GM12878 (cell line): ENCODE measurements around the gene SLMAP. TPM values are rescaled to one million over a fixed set of nuclear protein-coding genes. Genes with fewer than 3 reads are reported as not detected.

Experiments
- ATAC-seq: fragments of 200-7000 bp; cut with Tn5 transposase; 3 replicates; pipeline ENCODE4 v1.9.1; 2020; ENCODE audit warnings: mild to moderate bottlenecking, moderate library complexity
- BruUV-seq: library from RNA; stranded (reverse); fragments of 400-500 nt; replicated peaks from 2 replicates; lab custom pipeline; 2021; lab: Mats Ljungman, UMichigan
- CTCF ChIA-PET: fragments of 300-600 bp; sonication (Branson Sonifier 250); formaldehyde crosslinking; extraction: SDS; loops from one replicate; lab custom pipeline; 2021; ENCODE audit warnings: inconsistent platforms; lab: Yijun Ruan, JAX
- POLR2A ChIA-PET: fragments of 350-600 bp; formaldehyde crosslinking; extraction: SDS; loops from one replicate; lab custom pipeline; 2021; ENCODE audit warnings: inconsistent platforms; lab: Charles Lee
- RAD21 ChIA-PET: fragments of 300-600 bp; sonication (Branson Sonifier 250); formaldehyde crosslinking; loops from one replicate; lab custom pipeline; 2023; ENCODE audit warnings: antibody characterized with exemption; ENCODE audit not compliant: unreplicated experiment; lab: Charles Lee
- SMC1A ChIA-PET: fragments of 300-600 bp; sonication (Branson Sonifier 250); formaldehyde crosslinking; loops from one replicate; lab custom pipeline; 2023; ENCODE audit not compliant: unreplicated experiment, uncharacterized antibody; lab: Charles Lee
- DNase-seq: peaks from one replicate; pipeline ENCODE4 v3.0.0-alpha.2; 2011; ENCODE audit warnings: low read depth, low spot score
- FAIRE-seq: peaks from 3 replicates; lab custom pipeline; 2011; peaks lifted over from hg19 to GRCh38; lab: Jason Lieb, UNC
- H2AFZ ChIP-seq: 2 replicates; pipeline ENCODE4 v1.6.0; 2011; ENCODE audit warnings: low read depth, low read length, control low read depth; ENCODE audit not compliant: control insufficient read depth
- H3K27ac ChIP-seq: 2 replicates; pipeline ENCODE4 v1.5.1; 2011; ENCODE audit warnings: control low read depth; ENCODE audit not compliant: control insufficient read depth, insufficient read depth
- H3K27me3 ChIP-seq, 2 experiments: replicated peaks in 1 of 2; 2 replicates each; pipeline versions ENCODE4 v1.6.0 to v1.6.1; 2011; ENCODE audit warnings: low read length in 1 of 2; ENCODE audit not compliant: control insufficient read depth in 2 of 2, insufficient read depth in 2 of 2
- H3K36me3 ChIP-seq, 2 experiments: 2 replicates each; pipeline ENCODE4 v1.5.1; 2011; ENCODE audit warnings: low read length in 1 of 2; ENCODE audit not compliant: control insufficient read depth in 2 of 2, insufficient read depth in 2 of 2
- H3K4me1 ChIP-seq: 2 replicates; pipeline ENCODE4 v1.6.1; 2011; ENCODE audit warnings: mild to moderate bottlenecking, low read length, moderate library complexity, mixed read lengths; ENCODE audit not compliant: control insufficient read depth, insufficient read depth
- H3K4me2 ChIP-seq: 2 replicates; pipeline ENCODE4 v1.6.0; 2011; ENCODE audit warnings: control low read depth; ENCODE audit not compliant: control insufficient read depth, insufficient read depth
- H3K4me3 ChIP-seq: fragments of 200-600 bp; sonication (generic); 2 replicates; pipeline ENCODE4 v1.5.1; 2016
- H3K79me2 ChIP-seq: 2 replicates; pipeline ENCODE4 v1.6.0; 2011; ENCODE audit warnings: low read length; ENCODE audit not compliant: control insufficient read depth, insufficient read depth
- H3K9ac ChIP-seq: 2 replicates; pipeline ENCODE4 v1.8.0; 2011; ENCODE audit warnings: low read length, control low read depth, mixed read lengths; ENCODE audit not compliant: control insufficient read depth, insufficient read depth
- H3K9me3 ChIP-seq: replicated peaks from 3 replicates; pipeline ENCODE4 v1.5.1; 2011; ENCODE audit warnings: mild to moderate bottlenecking, low read length; ENCODE audit not compliant: control insufficient read depth, insufficient read depth
- H4K20me1 ChIP-seq: 2 replicates; pipeline ENCODE4 v1.6.0; 2011; ENCODE audit not compliant: control insufficient read depth, insufficient read depth
- DPF2 ChIP-seq: fragments of 450-650 bp; IDR thresholded peaks from 2 replicates; pipeline ENCODE4 v1.6.1; 2017; ENCODE audit warnings: mild to moderate bottlenecking
- IKZF2 ChIP-seq, 2 experiments: fragments of 450-650 bp; IDR thresholded peaks; 2 replicates each; pipeline ENCODE4 v1.6.1; 2017; ENCODE audit warnings: mild to moderate bottlenecking in 2 of 2, moderate library complexity in 2 of 2
- JUNB ChIP-seq: IDR thresholded peaks from 2 replicates; pipeline ENCODE4 v1.6.1; 2016; ENCODE audit warnings: antibody characterized with exemption, mild to moderate bottlenecking
- KDM1A ChIP-seq: fragments of 200-600 bp; sonication (generic); IDR thresholded peaks from 2 replicates; pipeline ENCODE4 v1.6.1; 2016; ENCODE audit warnings: borderline replicate concordance
- NBN ChIP-seq: fragments of 450-650 bp; IDR thresholded peaks from 2 replicates; pipeline ENCODE4 v1.6.1; 2016
- POLR2A ChIP-seq: IDR thresholded peaks from 2 replicates; pipeline ENCODE4 v1.6.1; 2011; ENCODE audit warnings: low read depth, mild to moderate bottlenecking, low read length
- SP1 ChIP-seq: IDR thresholded peaks from one replicate; pipeline ENCODE4 v1.6.1; 2011; ENCODE audit warnings: low read depth, low read length
- SUPT20H ChIP-seq: IDR thresholded peaks from 2 replicates; pipeline ENCODE4 v1.6.1; 2011; ENCODE audit warnings: low read depth, mild to moderate bottlenecking, low read length, moderate library complexity, borderline replicate concordance; ENCODE audit not compliant: control insufficient read depth
- SUZ12 ChIP-seq: fragments of 200-600 bp; sonication (generic); IDR thresholded peaks from one replicate; pipeline ENCODE4 v1.6.1; 2018; ENCODE audit warnings: antibody characterized with exemption, mild to moderate bottlenecking; ENCODE audit not compliant: unreplicated experiment
- ZNF274 ChIP-seq: IDR thresholded peaks from one replicate; pipeline ENCODE4 v1.8.0; 2011; ENCODE audit not compliant: insufficient read length, insufficient read depth
- WGBS: methylation state at CpG from one replicate; pipeline ENCODE4 v1.1.6; 2016; ENCODE audit warnings: low lambda C conversion rate; ENCODE audit not compliant: insufficient replicate concordance, insufficient coverage; ENCODE audit errors: missing lambda C conversion rate; 5-methylcytosine and 5-hydroxymethylcytosine counted together
- in situ Hi-C: fragments of 300-500 bp; cut with MboI; formaldehyde crosslinking; loops from 9 replicates; pipeline ENCODE4 v1.14.3; 2018; ENCODE audit warnings: mixed read lengths
- intact Hi-C: fragments of 100-400 bp; cut with micrococcal nuclease; formaldehyde crosslinking; loops from one replicate; pipeline ENCODE4 v1.14.2; 2022; ENCODE audit not compliant: unreplicated experiment
- polyA plus RNA-seq, 11 experiments: library from polyadenylated mRNA; depleted of rRNA in 4 of 11; unstranded in 6 of 11; stranded (reverse) in 5 of 11; fragments of >200 nt; fragmentation: Nextera tagmentation in 4 of 11; fragmentation: Illumina TruSeq in 1 of 11; extraction: Ambion mirVana in 4 of 11; extraction: Trizol in 1 of 11; gene quantifications; 1 replicate in 1 of 11; 2 replicates in 10 of 11; pipeline versions ENCODE4 v1.2.1 to v1.2.3, GENCODE V29; 2011 to 2016; ENCODE audit warnings: inconsistent platforms in 2 of 11, missing spikeins in 2 of 11, low read depth in 1 of 11
- total RNA-seq, 4 experiments: library from RNA; depleted of rRNA in 3 of 4; stranded (reverse); fragments of >200 nt in 3 of 4; fragmentation: Illumina TruSeq in 1 of 4; extraction: Trizol in 1 of 4; gene quantifications; 2 replicates each; pipeline versions ENCODE4 v1.2.1 to v1.2.3, GENCODE V29; 2013 to 2021
- TF ChIP-seq, protein P1 (sequence below): IDR thresholded peaks from 2 replicates; pipeline ENCODE4 v1.6.1; 2011; ENCODE audit warnings: low read depth, low read length, improper control_type of control experiment, borderline replicate concordance
- TF ChIP-seq, protein P2 (sequence below): IDR thresholded peaks from 2 replicates; pipeline ENCODE4 v1.6.1; 2012; ENCODE audit warnings: low read depth, low read length, improper control_type of control experiment

The SLMAP gene
- total and polyA plus RNA-seq, 10 of the 15 experiments (the other 5 are each of a cell fraction or from before 2014, with no cell fraction given), result 8.3 to 43.8 (median 26.4) TPM

DNA sequence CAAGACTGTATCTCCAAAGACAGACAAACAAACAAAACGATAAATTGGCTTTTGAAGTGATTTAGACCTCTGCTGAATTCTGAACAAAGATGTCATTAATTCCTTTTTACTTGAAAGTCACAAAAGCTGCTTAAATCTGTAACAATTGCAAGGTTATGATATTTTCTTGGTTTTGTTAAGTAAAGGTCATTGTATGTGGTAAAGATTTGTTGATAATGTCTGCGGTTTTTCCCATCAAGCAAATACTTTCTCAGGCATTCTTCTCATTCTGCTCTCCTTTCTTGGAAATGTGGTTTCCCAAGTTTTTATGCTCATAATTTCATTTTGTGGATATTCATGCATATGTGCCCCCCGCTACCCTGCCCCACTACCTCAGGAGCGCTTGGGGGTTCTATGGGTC, 116.5 kb downstream of the SLMAP start:
- in situ Hi-C loops (no loop called here), intact Hi-C loops (no loop called here)
- Histone ChIP-seq H3K36me3 (no peaks in the 10 kb centered on the region; a peak in 1 of 4 replicates), H3K27me3 (no peaks in the 10 kb centered on the region), H3K9ac (no peak overlapping the region), H3K4me1 (no peaks in the 10 kb centered on the region), H3K27ac (no peak overlapping the region)
- CTCF ChIA-PET, result no interaction called here
- DNase-seq (no peak), ATAC-seq (no peak)
- BruUV-seq, result no TSS peak
- TF ChIP-seq POLR2A, result no peak
- TF ChIP-seq, protein P1, sequence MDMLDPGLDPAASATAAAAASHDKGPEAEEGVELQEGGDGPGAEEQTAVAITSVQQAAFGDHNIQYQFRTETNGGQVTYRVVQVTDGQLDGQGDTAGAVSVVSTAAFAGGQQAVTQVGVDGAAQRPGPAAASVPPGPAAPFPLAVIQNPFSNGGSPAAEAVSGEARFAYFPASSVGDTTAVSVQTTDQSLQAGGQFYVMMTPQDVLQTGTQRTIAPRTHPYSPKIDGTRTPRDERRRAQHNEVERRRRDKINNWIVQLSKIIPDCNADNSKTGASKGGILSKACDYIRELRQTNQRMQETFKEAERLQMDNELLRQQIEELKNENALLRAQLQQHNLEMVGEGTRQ, result no peak
- no peak for TF ChIP-seq KDM1A
- TF ChIP-seq, protein P2, sequence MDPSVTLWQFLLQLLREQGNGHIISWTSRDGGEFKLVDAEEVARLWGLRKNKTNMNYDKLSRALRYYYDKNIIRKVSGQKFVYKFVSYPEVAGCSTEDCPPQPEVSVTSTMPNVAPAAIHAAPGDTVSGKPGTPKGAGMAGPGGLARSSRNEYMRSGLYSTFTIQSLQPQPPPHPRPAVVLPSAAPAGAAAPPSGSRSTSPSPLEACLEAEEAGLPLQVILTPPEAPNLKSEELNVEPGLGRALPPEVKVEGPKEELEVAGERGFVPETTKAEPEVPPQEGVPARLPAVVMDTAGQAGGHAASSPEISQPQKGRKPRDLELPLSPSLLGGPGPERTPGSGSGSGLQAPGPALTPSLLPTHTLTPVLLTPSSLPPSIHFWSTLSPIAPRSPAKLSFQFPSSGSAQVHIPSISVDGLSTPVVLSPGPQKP, result no peak
- TF ChIP-seq JUNB, result no peak
- no peak for TF ChIP-seq IKZF2 (IDR thresholded peaks at IDR 0.05)
- TF ChIP-seq DPF2, result no peak
- TF ChIP-seq SUZ12, result no peak
- no peak for TF ChIP-seq ZNF274
- TF ChIP-seq NBN, result no peak
- TF ChIP-seq SUPT20H, result no peak
- no peak for TF ChIP-seq SP1
- TF ChIP-seq, all 136 proteins: peak for 0
- ChIA-PET RAD21 (no interaction called here), SMC1A (interaction anchor here (0.7 kb wide), 1 partner anchor 14 kb away, joined by 3 read pairs; no protein-coding TSS in a partner anchor), POLR2A (no interaction called here)
- no peaks in the 10 kb centered on the region for H4K20me1 ChIP-seq
- no peak overlapping the region for H3K4me3 ChIP-seq
- no peak overlapping the region for H3K4me2 ChIP-seq
- no peak for FAIRE-seq
- no peak overlapping the region for H2AFZ ChIP-seq
- H3K9me3 ChIP-seq, result no peaks in the 10 kb centered on the region
- H3K79me2 ChIP-seq, result no peaks in the 10 kb centered on the region
- 86% methylated on average over 4 of the region's 4 CpGs for WGBS
